Panc1 (cell line): Measurements from ENCODE around the gene ABCC1.

Experiments
- TF ChIP-seq, protein P1 (sequence below), 2 experiments: IDR thresholded peaks; 2 replicates each; pipeline ENCODE4 v1.6.1; 2011 to 2012; ENCODE audit warnings: low read depth in 2 of 2, control low read depth in 1 of 2, low read length in 1 of 2, mild to moderate bottlenecking in 1 of 2, moderate library complexity in 1 of 2; ENCODE audit not compliant: insufficient read depth in 1 of 2
- TF ChIP-seq, protein P2 (sequence below): fragments of 450-650 bp; IDR thresholded peaks from 2 replicates; pipeline ENCODE4 v1.5.1; 2017; ENCODE audit warnings: mild to moderate bottlenecking

DNA sequence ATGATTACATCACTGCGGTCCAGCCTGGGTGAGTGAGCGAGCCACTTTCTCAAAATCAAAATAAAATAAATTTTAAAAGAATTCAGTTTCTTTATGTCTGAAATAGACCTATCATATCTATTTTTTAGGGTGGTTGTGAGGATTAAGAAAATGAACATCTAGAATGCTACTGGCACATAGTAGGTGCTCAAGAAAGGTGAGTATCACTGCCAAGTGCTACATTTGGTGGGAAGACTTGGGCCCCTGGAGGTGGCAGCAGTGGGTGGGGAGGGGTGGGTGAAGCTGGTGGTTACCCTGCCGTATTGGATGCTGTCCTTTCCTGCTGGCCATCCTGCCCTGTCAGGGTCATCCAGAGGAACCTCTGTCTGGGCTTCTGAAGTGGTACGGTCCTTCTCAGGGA is 223.6 kb downstream of the ABCC1 start:
- TF ChIP-seq, protein P1, sequence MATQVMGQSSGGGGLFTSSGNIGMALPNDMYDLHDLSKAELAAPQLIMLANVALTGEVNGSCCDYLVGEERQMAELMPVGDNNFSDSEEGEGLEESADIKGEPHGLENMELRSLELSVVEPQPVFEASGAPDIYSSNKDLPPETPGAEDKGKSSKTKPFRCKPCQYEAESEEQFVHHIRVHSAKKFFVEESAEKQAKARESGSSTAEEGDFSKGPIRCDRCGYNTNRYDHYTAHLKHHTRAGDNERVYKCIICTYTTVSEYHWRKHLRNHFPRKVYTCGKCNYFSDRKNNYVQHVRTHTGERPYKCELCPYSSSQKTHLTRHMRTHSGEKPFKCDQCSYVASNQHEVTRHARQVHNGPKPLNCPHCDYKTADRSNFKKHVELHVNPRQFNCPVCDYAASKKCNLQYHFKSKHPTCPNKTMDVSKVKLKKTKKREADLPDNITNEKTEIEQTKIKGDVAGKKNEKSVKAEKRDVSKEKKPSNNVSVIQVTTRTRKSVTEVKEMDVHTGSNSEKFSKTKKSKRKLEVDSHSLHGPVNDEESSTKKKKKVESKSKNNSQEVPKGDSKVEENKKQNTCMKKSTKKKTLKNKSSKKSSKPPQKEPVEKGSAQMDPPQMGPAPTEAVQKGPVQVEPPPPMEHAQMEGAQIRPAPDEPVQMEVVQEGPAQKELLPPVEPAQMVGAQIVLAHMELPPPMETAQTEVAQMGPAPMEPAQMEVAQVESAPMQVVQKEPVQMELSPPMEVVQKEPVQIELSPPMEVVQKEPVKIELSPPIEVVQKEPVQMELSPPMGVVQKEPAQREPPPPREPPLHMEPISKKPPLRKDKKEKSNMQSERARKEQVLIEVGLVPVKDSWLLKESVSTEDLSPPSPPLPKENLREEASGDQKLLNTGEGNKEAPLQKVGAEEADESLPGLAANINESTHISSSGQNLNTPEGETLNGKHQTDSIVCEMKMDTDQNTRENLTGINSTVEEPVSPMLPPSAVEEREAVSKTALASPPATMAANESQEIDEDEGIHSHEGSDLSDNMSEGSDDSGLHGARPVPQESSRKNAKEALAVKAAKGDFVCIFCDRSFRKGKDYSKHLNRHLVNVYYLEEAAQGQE (IDR thresholded peaks at IDR 0.05; ENCODE audit: insufficient read depth in 1 of 2, low read depth in 2 of 2, low read length in 1 of 2): no peak
- TF ChIP-seq, protein P2, sequence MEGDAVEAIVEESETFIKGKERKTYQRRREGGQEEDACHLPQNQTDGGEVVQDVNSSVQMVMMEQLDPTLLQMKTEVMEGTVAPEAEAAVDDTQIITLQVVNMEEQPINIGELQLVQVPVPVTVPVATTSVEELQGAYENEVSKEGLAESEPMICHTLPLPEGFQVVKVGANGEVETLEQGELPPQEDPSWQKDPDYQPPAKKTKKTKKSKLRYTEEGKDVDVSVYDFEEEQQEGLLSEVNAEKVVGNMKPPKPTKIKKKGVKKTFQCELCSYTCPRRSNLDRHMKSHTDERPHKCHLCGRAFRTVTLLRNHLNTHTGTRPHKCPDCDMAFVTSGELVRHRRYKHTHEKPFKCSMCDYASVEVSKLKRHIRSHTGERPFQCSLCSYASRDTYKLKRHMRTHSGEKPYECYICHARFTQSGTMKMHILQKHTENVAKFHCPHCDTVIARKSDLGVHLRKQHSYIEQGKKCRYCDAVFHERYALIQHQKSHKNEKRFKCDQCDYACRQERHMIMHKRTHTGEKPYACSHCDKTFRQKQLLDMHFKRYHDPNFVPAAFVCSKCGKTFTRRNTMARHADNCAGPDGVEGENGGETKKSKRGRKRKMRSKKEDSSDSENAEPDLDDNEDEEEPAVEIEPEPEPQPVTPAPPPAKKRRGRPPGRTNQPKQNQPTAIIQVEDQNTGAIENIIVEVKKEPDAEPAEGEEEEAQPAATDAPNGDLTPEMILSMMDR: no peak
